Dedifferentiated amniotic fluid mesenchymal stem cell (primary cell): ENCODE measurements around the gene NPSR1.
A peak's percentile ranks its signal among the peaks of the same experiment; 100 is the strongest.

Experiments used
- DNase-seq: peaks from one replicate; pipeline ENCODE4 v3.0.0-alpha.2; 2016; ENCODE audit errors: extremely low spot score

Gene NPSR1

GRCh38 chr7:34723338-34723737 lies 65.3 kb downstream of the NPSR1 start:
- no peak for DNase-seq

DNA sequence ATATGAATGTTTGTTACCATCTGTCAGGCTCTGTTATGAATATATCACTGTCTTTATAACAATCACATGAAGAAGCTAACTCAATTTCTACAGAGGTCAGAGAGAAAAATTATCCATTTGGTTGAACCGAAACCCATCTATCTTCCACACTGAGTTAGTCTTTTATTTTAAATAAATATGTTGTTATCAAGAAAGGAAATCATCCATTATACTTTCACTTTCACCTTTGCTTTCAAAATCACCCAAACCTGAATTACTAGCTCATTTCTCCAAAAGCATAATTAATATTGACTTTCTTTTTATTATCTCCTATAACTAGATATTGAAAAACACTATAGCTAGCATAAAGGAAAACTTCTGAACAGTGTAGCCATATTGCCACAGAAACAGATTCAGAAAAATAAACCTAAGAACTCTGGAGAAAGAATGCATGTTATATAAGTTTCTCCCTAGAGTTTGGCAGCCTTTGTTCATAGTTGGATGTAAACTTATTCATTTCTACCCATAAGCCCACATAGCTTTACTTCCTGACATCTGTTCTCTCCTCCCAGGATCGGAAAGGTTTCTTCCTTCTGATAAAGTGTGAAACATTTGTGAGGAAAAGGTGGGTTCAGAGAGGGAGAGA lies 66.0 kb downstream of the NPSR1 start:
- DNase-seq, result no peak

GRCh38 chr7:34726221-34726620 lies 68.2 kb downstream of the NPSR1 start:
- DNase-seq, result no peak

DNA sequence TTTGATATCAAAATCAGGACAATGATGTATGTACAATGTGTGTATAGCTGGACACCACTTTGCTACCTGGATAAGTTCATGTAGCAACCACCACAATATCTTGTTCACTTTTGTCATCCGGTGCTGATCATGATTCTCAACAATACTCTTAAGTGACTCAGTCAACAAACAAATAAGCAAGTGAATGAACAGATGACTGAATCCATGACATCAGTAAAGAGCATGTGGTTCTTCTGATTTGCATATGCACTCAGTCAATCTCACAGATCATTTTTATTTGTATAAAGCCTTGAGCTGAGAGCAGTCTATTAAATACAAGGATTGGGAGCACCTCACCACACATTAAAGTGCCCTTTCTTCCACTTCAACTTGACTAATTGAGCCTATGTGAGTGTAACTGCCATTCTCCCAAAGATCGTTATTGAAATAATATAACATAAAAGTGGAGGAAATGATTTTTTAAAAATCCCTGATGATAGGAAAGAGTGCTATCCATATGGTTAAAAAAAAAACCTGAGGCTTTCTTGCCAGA lies 69.5 kb downstream of the NPSR1 start:
- DNase-seq, result no peak

GRCh38 chr7:34728156-34728555 lies 70.1 kb downstream of the NPSR1 start:
- no peak for DNase-seq

- DNase-seq, result no peak
These were observed 76.8 kb downstream of the NPSR1 start for GRCh38 chr7:34734771-34735170.

GRCh38 chr7:34735526-34735925 lies 77.5 kb downstream of the NPSR1 start:
- DNase-seq, result no peak

DNA sequence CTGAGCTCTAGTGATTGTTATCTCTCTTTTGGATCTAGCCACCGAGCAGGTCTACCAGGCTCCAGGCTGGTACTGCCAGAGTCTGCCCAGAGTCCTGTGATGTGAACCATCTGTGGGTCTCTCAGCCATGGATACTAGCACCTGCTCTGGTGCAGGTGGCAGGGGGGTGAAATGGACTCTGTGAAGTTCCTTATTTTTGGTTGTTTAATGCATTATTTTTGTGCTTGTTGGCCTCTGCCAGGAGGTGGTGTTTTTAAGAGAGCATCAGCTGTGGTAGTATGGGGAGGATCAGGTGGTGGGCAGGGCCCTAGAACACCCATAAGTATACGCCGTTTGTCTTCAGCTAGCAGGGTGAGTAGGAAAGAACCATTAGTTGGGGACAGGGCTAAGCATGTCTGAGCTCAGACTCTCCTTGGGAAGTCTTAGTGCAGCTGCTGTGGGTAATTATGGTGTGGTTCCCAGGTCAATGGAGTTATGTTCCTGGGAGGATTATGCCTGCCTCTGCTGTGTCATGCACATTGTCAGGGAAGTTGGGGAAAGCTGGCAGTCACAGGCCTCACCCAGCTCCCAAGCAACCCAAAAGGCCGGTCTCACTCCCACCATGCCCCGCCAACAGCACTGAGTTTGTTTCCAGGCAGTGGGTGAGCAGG lies 81.8 kb downstream of the NPSR1 start:
- DNase-seq, result no peak

GRCh38 chr7:34740840-34741239 lies 82.8 kb downstream of the NPSR1 start:
- no peak for DNase-seq

DNA sequence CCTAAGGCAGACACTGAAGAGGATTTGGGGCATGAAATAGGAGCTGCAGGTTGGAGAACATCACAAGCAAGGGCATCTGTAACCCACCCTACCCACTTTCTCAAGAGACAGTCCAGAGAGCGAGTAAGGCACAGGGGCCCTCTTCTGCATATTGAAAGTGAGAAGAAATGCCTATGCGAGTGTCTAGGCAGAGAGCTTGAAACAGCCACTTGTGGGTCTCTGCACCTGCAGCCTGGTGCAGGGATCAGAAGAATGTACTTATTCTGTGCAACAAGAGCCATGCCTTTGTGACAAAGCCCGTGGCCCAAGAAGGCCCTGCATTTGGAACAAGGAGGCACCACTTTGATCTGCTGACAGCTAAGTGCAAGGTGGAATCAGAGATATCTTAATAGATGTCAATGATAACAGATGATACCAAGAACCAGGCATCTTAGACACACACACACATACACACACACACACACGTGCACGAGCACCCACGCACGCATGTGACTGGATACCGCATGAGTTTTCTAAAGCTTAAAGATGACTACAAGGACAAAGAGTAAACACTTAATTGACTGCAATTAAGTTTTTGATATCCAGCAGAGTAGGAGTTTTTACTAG lies 89.3 kb downstream of the NPSR1 start:
- no peak for DNase-seq

- DNase-seq, result peak; percentile 46
These were observed 90.1 kb downstream of the NPSR1 start for GRCh38 chr7:34747867-34748727.

GRCh38 chr7:34748728-34749089 lies 90.7 kb downstream of the NPSR1 start:
- DNase-seq, result no peak

GRCh38 chr7:34749446-34749845 lies 91.4 kb downstream of the NPSR1 start:
- no peak for DNase-seq

DNA sequence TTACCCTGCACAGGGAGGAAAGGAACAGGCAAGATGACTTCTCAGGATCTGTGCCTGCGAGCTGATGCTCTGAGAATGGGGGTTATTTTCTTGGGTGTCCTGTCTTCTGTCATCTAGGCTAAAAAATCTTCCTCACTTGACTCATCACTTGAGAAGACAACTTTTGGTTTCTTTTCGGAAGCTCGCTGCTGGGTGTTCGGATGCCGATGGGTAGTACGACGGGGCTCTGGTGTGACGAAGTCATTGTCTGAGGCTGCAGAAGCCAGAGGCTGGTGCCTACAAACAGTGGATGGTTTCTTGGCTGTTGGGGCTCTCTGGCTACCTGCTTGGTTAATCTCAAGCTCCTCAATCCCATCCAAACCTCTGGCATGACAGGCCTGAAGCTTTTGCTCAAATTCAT lies 92.2 kb downstream of the NPSR1 start:
- DNase-seq, result no peak

GRCh38 chr7:34750636-34751035 lies 92.6 kb downstream of the NPSR1 start:
- no peak for DNase-seq

DNA sequence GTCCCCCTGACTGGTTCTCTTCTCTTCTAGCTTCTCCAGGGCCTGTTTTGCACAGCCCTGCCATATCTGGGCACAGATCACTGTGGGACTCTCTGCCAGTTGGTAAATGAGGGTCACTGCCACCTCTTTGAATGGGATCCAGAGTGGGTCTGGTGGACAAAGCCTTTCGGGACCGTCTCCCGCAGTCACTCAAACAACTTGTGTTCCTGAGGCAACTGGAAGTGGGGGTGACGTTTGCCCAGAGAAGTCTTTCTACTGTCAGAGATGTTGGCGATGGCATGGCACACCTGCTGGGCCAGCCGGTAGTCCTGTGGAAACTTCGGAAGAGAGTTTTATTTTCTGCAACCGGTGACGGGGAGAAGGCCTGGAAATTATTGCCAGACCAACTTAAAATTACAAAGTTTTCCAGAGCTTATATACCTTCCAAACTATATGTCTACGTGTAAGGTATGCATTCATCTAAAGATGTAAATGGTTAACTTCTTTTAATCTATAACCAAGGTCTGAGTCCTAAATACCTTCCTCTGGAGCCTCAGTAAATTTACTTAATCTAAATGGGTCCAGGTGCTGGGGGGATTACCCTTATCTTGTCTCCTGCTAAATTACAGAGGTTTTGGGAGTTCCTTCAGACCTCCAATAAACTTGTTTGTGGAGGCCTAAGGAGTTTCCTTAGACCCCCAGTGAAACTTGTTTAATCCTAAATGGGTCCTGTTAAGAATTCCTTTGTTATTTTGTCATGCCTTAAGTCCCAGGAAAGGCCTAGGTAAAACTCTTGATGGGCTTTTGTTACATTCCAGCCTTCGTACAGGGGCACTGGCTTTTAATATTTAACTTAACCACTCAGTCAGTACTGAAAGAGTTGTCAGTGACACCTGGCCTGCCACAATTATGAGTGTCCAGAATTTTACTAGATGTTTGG lies 94.0 kb downstream of the NPSR1 start:
- no peak for DNase-seq

GRCh38 chr7:34752929-34753328 lies 94.9 kb downstream of the NPSR1 start:
- DNase-seq, result no peak

DNA sequence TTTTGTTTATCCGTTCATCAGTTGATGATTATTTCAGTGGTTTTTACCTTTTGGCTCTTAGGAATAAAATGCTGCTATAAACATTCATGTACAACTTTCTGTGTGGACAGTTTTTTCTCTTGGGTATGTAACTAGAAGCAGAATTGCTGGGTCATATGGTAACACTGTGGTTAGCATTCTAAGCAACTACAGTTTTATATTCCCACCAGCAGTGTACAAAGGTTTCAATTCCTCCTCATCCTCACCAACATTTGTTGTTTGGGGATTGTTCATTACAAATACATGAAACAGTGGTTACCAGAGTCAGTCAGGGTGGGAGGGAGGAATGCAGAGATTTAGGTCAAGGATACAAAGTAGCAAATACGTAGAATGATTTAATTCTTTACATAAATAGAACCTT lies 97.0 kb downstream of the NPSR1 start:
- no peak for DNase-seq

- no peak for DNase-seq
These were observed 98.0 kb downstream of the NPSR1 start for GRCh38 chr7:34756025-34756437.

- no peak for DNase-seq
These were observed 98.7 kb downstream of the NPSR1 start for GRCh38 chr7:34756691-34757090.

GRCh38 chr7:34757570-34758110 lies 99.6 kb downstream of the NPSR1 start:
- no peak for DNase-seq
